Stimulated activated CD4-positive, alpha-beta T cell treated with anti-CD3 and anti-CD28 coated beads, Interleukin-12 subunit alpha, Interleukin-12 subunit beta, amount 100 ng/mL, for 24 hours (primary cell): ENCODE results near the gene PHF11.

Experiments
- DNase-seq, 2 experiments: peaks; one replicate each; pipeline ENCODE4 v3.0.0-alpha.2; 2020; ENCODE audit warnings: low read depth in 2 of 2

PHF11 gene

GRCh38 chr13:49495783-49496762 is at the start of gene PHF11:
Gene PHF11 (plus strand): TSS chr13:49495953. CDS start chr13:49496002, 49 bp downstream.
- peak; percentile 80 to 84 for DNase-seq

GRCh38 chr13:49446473-49446872 is 49.3 kb upstream of the PHF11 start:
- DNase-seq, result no peak

GRCh38 chr13:49448753-49449152 is 47.0 kb upstream of the PHF11 start:
- no peak for DNase-seq

- no peak for DNase-seq
These were observed 45.5 kb upstream of the PHF11 start for GRCh38 chr13:49450105-49450819.

GRCh38 chr13:49452725-49453457 is 42.9 kb upstream of the PHF11 start:
- no peak for DNase-seq

- DNase-seq, result no peak
These were observed 42.3 kb upstream of the PHF11 start for GRCh38 chr13:49453465-49453864.

- DNase-seq, result no peak
These were observed 41.3 kb upstream of the PHF11 start for GRCh38 chr13:49454388-49455006.

- no peak for DNase-seq
These were observed 40.8 kb upstream of the PHF11 start for GRCh38 chr13:49455007-49455398.

GRCh38 chr13:49456156-49456555 is 39.6 kb upstream of the PHF11 start:
- no peak for DNase-seq

GRCh38 chr13:49457221-49457620 is 38.5 kb upstream of the PHF11 start:
- no peak for DNase-seq

- DNase-seq, result no peak
These were observed 36.2 kb upstream of the PHF11 start for GRCh38 chr13:49459580-49459979.

- DNase-seq, result no peak
These were observed 31.7 kb upstream of the PHF11 start for GRCh38 chr13:49464085-49464484.

- no peak for DNase-seq
These were observed 31.0 kb upstream of the PHF11 start for GRCh38 chr13:49464621-49465325.

- DNase-seq, result no peak
These were observed 29.4 kb upstream of the PHF11 start for GRCh38 chr13:49466292-49466838.

- no peak for DNase-seq
These were observed 23.6 kb upstream of the PHF11 start for GRCh38 chr13:49472186-49472585.

- DNase-seq, result no peak
These were observed 19.2 kb upstream of the PHF11 start for GRCh38 chr13:49476529-49476928.

- DNase-seq, result no peak
These were observed 14.0 kb upstream of the PHF11 start for GRCh38 chr13:49481788-49482187.

GRCh38 chr13:49488563-49488962 is 7.2 kb upstream of the PHF11 start:
- no peak for DNase-seq

GRCh38 chr13:49494645-49495044 is 1.1 kb upstream of the PHF11 start:
- DNase-seq, result no peak

GRCh38 chr13:49496837-49497236 is 1.1 kb downstream of the PHF11 start:
- DNase-seq, result peak; percentile 8 to 36

- no peak for DNase-seq
These were observed 1.5 kb downstream of the PHF11 start for GRCh38 chr13:49497272-49497671.
